Stimulated activated memory B cell treated with anti-CD40 and anti-IgM and Interleukin-4, amounts not matched to agents 10 μg/mL and 1 μg/mL and 100 μg/mL, for 72 hours (primary cell): ENCODE measurements around the gene FIG4.
"Not testable (repeated sequence)": the region's sequence is repeated elsewhere in the genome, so short reads cannot be mapped to it uniquely, and the experiment has no call there.

Experiments
- ATAC-seq: fragments of 150-1000 bp; cut with Tn5 transposase; 2 replicates; pipeline ENCODE4 v1.10.0; 2021
- H3K27ac Mint-ChIP-seq: one replicate; pipeline ENCODE4 v1.8.0; 2022; ENCODE audit warnings: mild to moderate bottlenecking, mixed read lengths
- H3K27me3 Mint-ChIP-seq: one replicate; pipeline ENCODE4 v1.8.0; 2022; ENCODE audit warnings: mixed read lengths
- H3K36me3 Mint-ChIP-seq: one replicate; pipeline ENCODE4 v1.8.0; 2022; ENCODE audit warnings: mixed read lengths
- H3K4me1 Mint-ChIP-seq: one replicate; pipeline ENCODE4 v1.8.0; 2022; ENCODE audit warnings: mixed read lengths
- H3K4me3 Mint-ChIP-seq: one replicate; pipeline ENCODE4 v1.8.0; 2022; ENCODE audit warnings: mild to moderate bottlenecking, moderate library complexity, mixed read lengths
- H3K9me3 Mint-ChIP-seq: one replicate; pipeline ENCODE4 v1.8.0; 2022; ENCODE audit warnings: mixed read lengths

Gene FIG4

GRCh38 chr6:109687271-109687761 lies 3.8 kb upstream of the FIG4 start:
- H3K27ac Mint-ChIP-seq, result no peak overlapping the region

DNA sequence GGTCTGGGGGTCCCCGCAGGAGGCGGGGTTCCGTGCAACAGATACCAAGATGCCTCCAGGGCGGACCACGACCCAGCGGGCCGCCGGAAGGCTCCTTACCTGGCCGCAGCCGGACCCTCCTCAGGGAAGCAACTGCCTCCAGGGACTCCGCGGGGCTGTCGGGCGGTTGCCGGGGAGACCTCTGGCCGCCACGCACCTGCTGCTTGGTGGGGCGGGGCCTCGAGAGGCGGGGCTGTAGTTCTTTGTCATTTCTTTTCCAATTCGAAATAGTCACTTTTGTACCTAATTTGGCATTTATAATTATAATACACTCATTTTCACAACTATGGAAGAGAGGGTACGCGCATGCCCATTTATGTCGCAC lies 741 bp upstream of the FIG4 start:
- Mint-ChIP-seq H3K4me3 (peak overlapping the region; percentile 80), H3K27ac (peak overlapping the region; percentile 83), H3K4me1 (peaks cover 40% of the 10 kb centered on the region), H3K27me3 (no peaks in the 10 kb centered on the region), H3K9me3 (no peaks in the 10 kb centered on the region), H3K36me3 (peaks cover 7% of the 10 kb centered on the region)
- ATAC-seq, result peak; percentile 70

More at GRCh38 chr6:109687271-109687761, 3.8 kb upstream of the FIG4 start:
- no peak for ATAC-seq
- Mint-ChIP-seq H3K9me3 (no peaks in the 10 kb centered on the region), H3K36me3 (peaks cover 11% of the 10 kb centered on the region), H3K4me3 (no peak overlapping the region), H3K4me1 (peaks cover 27% of the 10 kb centered on the region), H3K27me3 (no peaks in the 10 kb centered on the region)

GRCh38 chr6:109693111-109693510 lies 2.0 kb downstream of the FIG4 start:
- Mint-ChIP-seq H3K36me3 (peaks cover 30% of the 10 kb centered on the region), H3K4me3 (peak overlapping the region; percentile 15), H3K9me3 (no peaks in the 10 kb centered on the region), H3K27me3 (no peaks in the 10 kb centered on the region), H3K27ac (peak overlapping the region; percentile 83), H3K4me1 (peaks cover 41% of the 10 kb centered on the region)
- peak; percentile 60 for ATAC-seq

- H3K4me1 Mint-ChIP-seq, result peaks cover 35% of the 10 kb centered on the region
- peaks cover 30% of the 10 kb centered on the region for H3K36me3 Mint-ChIP-seq
- H3K9me3 Mint-ChIP-seq, result no peaks in the 10 kb centered on the region
- ATAC-seq, result no peak
- H3K27me3 Mint-ChIP-seq, result no peaks in the 10 kb centered on the region
- H3K27ac Mint-ChIP-seq, result no peak overlapping the region
- H3K4me3 Mint-ChIP-seq, result no peak overlapping the region
Measured at GRCh38 chr6:109695468-109695867, 4.4 kb downstream of the FIG4 start.

GRCh38 chr6:109696355-109696754 lies 5.3 kb downstream of the FIG4 start:
- ATAC-seq, result no peak
- Mint-ChIP-seq H3K27me3 (no peaks in the 10 kb centered on the region), H3K4me1 (peaks cover 42% of the 10 kb centered on the region), H3K4me3 (no peak overlapping the region), H3K36me3 (peaks cover 30% of the 10 kb centered on the region), H3K9me3 (no peaks in the 10 kb centered on the region), H3K27ac (no peak overlapping the region)

- H3K9me3 Mint-ChIP-seq, result no peaks in the 10 kb centered on the region
- H3K4me1 Mint-ChIP-seq, result peaks cover 59% of the 10 kb centered on the region
- H3K27me3 Mint-ChIP-seq, result no peaks in the 10 kb centered on the region
- H3K36me3 Mint-ChIP-seq, result peaks cover 14% of the 10 kb centered on the region
- no peak for ATAC-seq
- H3K27ac Mint-ChIP-seq, result peak overlapping the region; percentile 28
- peak overlapping the region; percentile 47 for H3K4me3 Mint-ChIP-seq
Measured at GRCh38 chr6:109701221-109701620, 10.1 kb downstream of the FIG4 start.

DNA sequence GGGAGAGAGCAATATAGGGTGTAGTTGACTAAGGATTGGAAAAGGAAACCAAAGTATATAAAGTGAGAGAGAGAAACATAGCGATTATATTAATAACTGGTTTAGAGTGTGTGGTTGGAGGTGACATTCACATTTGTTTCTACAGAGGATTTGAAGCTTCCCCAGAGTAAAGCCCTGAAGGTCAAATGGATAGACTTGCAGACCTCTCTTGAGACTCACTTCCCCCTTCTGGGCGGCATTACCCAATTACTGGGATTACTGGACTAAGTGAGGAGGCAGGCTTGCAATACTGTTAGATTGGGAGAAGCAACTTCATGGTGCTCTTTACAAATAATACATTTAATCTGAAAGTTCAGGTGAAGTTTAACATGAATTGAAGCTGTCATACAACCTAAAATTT lies 10.7 kb downstream of the FIG4 start:
- peak overlapping the region; percentile 28 for H3K27ac Mint-ChIP-seq
- no peaks in the 10 kb centered on the region for H3K9me3 Mint-ChIP-seq
- H3K27me3 Mint-ChIP-seq, result no peaks in the 10 kb centered on the region
- peaks cover 9% of the 10 kb centered on the region for H3K36me3 Mint-ChIP-seq
- H3K4me1 Mint-ChIP-seq, result peaks cover 64% of the 10 kb centered on the region
- peak overlapping the region; percentile 47 for H3K4me3 Mint-ChIP-seq
- ATAC-seq, result peak; percentile 81

DNA sequence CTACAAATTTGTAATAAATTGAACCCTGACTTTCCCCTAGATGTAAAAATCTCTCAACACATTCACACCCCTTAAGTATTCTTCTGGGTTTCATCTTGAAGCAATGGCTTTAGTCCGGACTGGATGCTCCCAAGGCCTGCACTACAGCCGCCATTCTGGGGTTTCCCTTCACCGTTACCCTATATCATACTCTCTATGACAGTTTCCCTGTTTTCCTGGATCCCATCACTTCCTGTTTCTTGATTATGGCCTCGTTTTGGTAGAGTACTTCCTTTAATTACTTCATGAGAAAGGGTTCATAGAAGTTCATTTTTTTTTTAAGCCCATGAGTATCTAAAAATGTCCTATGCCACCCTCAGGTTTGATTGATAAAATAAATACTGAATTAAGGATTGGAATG lies 11.7 kb downstream of the FIG4 start:
- no peaks in the 10 kb centered on the region for H3K27me3 Mint-ChIP-seq
- peaks cover 59% of the 10 kb centered on the region for H3K4me1 Mint-ChIP-seq
- ATAC-seq, result no peak
- H3K4me3 Mint-ChIP-seq, result no peak overlapping the region
- peak overlapping the region; percentile 73 for H3K27ac Mint-ChIP-seq
- no peaks in the 10 kb centered on the region for H3K9me3 Mint-ChIP-seq
- no peaks in the 10 kb centered on the region for H3K36me3 Mint-ChIP-seq

- Mint-ChIP-seq H3K36me3 (peaks cover 23% of the 10 kb centered on the region), H3K4me1 (peaks cover 77% of the 10 kb centered on the region)
- ATAC-seq, result peak; percentile 90
Measured at GRCh38 chr6:109705258-109705657, 14.2 kb downstream of the FIG4 start.

DNA sequence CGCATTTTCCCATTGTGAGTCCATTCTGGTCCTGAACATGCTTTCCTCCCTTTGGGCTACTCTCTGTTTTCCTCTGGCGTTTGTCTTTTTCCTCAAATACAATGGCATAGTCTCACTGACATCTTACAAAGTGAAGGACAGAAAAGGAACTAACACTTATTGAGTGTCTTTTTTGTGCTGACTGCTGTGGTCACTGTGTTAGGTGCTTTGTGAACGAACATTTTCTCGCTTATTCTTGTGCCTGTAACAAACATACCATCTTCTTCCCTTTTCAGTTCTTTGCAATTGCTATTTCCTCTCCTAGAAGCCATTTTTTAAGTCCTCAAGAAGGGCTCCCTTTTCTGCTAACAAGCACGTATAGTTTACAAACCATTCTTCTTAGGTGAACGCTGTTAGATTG lies 15.4 kb downstream of the FIG4 start:
- Mint-ChIP-seq H3K4me3 (no peak overlapping the region), H3K9me3 (peaks cover 8% of the 10 kb centered on the region), H3K4me1 (peaks cover 73% of the 10 kb centered on the region), H3K27me3 (no peaks in the 10 kb centered on the region), H3K36me3 (peaks cover 32% of the 10 kb centered on the region), H3K27ac (no peak overlapping the region)
- no peak for ATAC-seq

More at GRCh38 chr6:109705258-109705657, 14.2 kb downstream of the FIG4 start:
- no peak overlapping the region for H3K4me3 Mint-ChIP-seq
- peaks cover 8% of the 10 kb centered on the region for H3K9me3 Mint-ChIP-seq
- no peaks in the 10 kb centered on the region for H3K27me3 Mint-ChIP-seq
- peak overlapping the region; percentile 73 for H3K27ac Mint-ChIP-seq

GRCh38 chr6:109708099-109708498 lies 17.0 kb downstream of the FIG4 start:
- H3K27ac Mint-ChIP-seq, result not testable (repeated sequence)
- H3K4me1 Mint-ChIP-seq, result peaks cover 69% of the 10 kb centered on the region

GRCh38 chr6:109713097-109713496 lies 22.0 kb downstream of the FIG4 start:
- H3K27me3 Mint-ChIP-seq, result no peaks in the 10 kb centered on the region
- peaks cover 56% of the 10 kb centered on the region for H3K4me1 Mint-ChIP-seq
- H3K36me3 Mint-ChIP-seq, result peaks cover 44% of the 10 kb centered on the region
- no peak overlapping the region for H3K4me3 Mint-ChIP-seq
- no peak overlapping the region for H3K27ac Mint-ChIP-seq
- no peak for ATAC-seq
- H3K9me3 Mint-ChIP-seq, result peaks cover 8% of the 10 kb centered on the region

More at GRCh38 chr6:109708099-109708498, 17.0 kb downstream of the FIG4 start:
- H3K36me3 Mint-ChIP-seq, result peaks cover 36% of the 10 kb centered on the region
- not testable (repeated sequence) for H3K4me3 Mint-ChIP-seq, ATAC-seq, H3K27me3 Mint-ChIP-seq, H3K9me3 Mint-ChIP-seq

GRCh38 chr6:109714166-109714565 lies 23.1 kb downstream of the FIG4 start:
- Mint-ChIP-seq H3K4me3 (no peak overlapping the region), H3K4me1 (peaks cover 49% of the 10 kb centered on the region), H3K27me3 (no peaks in the 10 kb centered on the region), H3K27ac (no peak overlapping the region), H3K36me3 (peaks cover 44% of the 10 kb centered on the region), H3K9me3 (peaks cover 5% of the 10 kb centered on the region)
- ATAC-seq, result no peak

- no peak for ATAC-seq
- no peak overlapping the region for H3K4me3 Mint-ChIP-seq
- H3K27ac Mint-ChIP-seq, result no peak overlapping the region
- peaks cover 44% of the 10 kb centered on the region for H3K4me1 Mint-ChIP-seq
- H3K9me3 Mint-ChIP-seq, result peaks cover 3% of the 10 kb centered on the region
- H3K36me3 Mint-ChIP-seq, result peaks cover 44% of the 10 kb centered on the region
- H3K27me3 Mint-ChIP-seq, result no peaks in the 10 kb centered on the region
Measured at GRCh38 chr6:109714611-109715010, 23.5 kb downstream of the FIG4 start.

- Mint-ChIP-seq H3K9me3 (no peaks in the 10 kb centered on the region), H3K36me3 (peaks cover 39% of the 10 kb centered on the region), H3K4me1 (peaks cover 34% of the 10 kb centered on the region), H3K4me3 (no peak overlapping the region), H3K27me3 (no peaks in the 10 kb centered on the region), H3K27ac (no peak overlapping the region)
- ATAC-seq, result no peak
Measured at GRCh38 chr6:109715616-109716015, 24.5 kb downstream of the FIG4 start.

- Mint-ChIP-seq H3K4me3 (no peak overlapping the region), H3K36me3 (peaks cover 50% of the 10 kb centered on the region)
- no peak for ATAC-seq
Measured at GRCh38 chr6:109717971-109718370, 26.9 kb downstream of the FIG4 start.

DNA sequence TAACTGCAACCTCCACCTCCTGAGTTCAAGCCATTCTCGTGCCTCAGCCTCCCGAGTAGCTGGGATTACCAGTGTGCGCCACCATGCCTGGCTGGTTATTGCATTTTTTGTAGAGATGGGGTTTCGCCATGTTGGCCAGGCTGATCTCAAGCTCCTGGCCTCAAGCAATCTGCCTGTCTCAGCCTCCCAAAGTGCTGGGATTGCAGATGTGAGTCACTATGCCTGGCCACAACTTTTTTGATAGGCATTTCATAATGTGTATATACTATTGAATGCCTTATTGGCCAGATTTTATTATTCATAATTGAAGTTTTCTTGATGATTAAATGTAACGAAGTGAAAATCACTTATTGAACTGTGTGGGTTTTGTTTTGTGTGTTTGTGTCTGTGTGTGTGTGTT lies 27.9 kb downstream of the FIG4 start:
- Mint-ChIP-seq H3K4me3 (no peak overlapping the region), H3K4me1 (peaks cover 14% of the 10 kb centered on the region), H3K27ac (no peak overlapping the region), H3K27me3 (no peaks in the 10 kb centered on the region), H3K9me3 (no peaks in the 10 kb centered on the region), H3K36me3 (peaks cover 59% of the 10 kb centered on the region)
- ATAC-seq, result no peak

More at GRCh38 chr6:109717971-109718370, 26.9 kb downstream of the FIG4 start:
- H3K9me3 Mint-ChIP-seq, result no peaks in the 10 kb centered on the region
- H3K27ac Mint-ChIP-seq, result no peak overlapping the region
- H3K4me1 Mint-ChIP-seq, result peaks cover 22% of the 10 kb centered on the region
- no peaks in the 10 kb centered on the region for H3K27me3 Mint-ChIP-seq
